RWPE1 (cell line): ENCODE measurements around the gene OR10S1.
"Not testable (repeated sequence)": the region's sequence is repeated elsewhere in the genome, so short reads cannot be mapped to it uniquely, and the experiment has no call there.

ENCODE experiments used
- CTCF ChIA-PET: fragments of 350-600 bp; sonication (Branson Sonifier 250); formaldehyde crosslinking; extraction: SDS; loops from one replicate; lab custom pipeline; 2021; lab: Yijun Ruan, JAX
- POLR2A ChIA-PET: fragments of 400-600 bp; formaldehyde crosslinking; extraction: SDS; loops from one replicate; lab custom pipeline; 2020; ENCODE audit warnings: antibody characterized with exemption; ENCODE audit not compliant: low non-redundant PET; lab: Yijun Ruan, JAX
- DNase-seq: peaks from one replicate; pipeline ENCODE4 v3.0.0; 2012; ENCODE audit warnings: low spot score
- H3K27ac ChIP-seq: fragments of 450-650 bp; 2 replicates; pipeline ENCODE4 v1.5.1; 2017
- TF ChIP-seq, protein P1 (sequence below): fragments of 450-650 bp; conservative IDR thresholded peaks from 2 replicates; pipeline ENCODE4 v1.5.1; 2017; ENCODE audit warnings: low read depth, mild to moderate bottlenecking

Gene OR10S1, protein sequence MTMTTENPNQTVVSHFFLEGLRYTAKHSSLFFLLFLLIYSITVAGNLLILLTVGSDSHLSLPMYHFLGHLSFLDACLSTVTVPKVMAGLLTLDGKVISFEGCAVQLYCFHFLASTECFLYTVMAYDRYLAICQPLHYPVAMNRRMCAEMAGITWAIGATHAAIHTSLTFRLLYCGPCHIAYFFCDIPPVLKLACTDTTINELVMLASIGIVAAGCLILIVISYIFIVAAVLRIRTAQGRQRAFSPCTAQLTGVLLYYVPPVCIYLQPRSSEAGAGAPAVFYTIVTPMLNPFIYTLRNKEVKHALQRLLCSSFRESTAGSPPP

DNA sequence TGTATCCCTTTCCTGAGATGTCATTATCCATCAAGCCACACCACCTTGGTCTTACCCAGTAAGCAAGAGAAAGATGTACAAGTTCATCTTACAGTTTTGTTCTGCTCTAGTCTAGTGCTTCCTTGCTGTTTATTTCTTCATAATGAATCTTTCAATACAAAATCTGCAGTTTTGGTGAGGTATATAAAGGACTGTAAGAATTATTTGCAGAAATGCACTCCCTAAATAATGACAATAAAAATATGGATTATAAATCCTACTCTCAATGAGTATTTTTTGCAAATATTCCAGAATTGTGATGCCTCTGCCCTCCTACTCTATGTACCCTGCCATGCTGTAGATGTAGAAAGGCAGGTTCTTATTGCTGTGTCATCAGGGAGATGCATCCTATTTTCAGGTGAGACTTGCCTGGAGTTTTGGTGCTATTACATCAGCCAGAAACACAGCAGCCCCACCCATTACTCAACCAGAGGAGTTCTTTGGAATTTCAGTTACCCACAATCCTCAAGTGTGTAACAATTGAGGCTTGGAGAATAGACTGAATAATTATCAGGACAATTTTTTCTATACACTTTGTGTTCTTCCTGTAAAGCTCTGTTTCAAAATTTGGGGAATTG, at the start of gene OR10S1:
Gene OR10S1 (minus strand): TSS at position 51 of the 617 bp plus-strand sequence. CDS start 117 bp downstream, outside the sequence.
- CTCF ChIA-PET: no interaction called here
- TF ChIP-seq, protein P1, sequence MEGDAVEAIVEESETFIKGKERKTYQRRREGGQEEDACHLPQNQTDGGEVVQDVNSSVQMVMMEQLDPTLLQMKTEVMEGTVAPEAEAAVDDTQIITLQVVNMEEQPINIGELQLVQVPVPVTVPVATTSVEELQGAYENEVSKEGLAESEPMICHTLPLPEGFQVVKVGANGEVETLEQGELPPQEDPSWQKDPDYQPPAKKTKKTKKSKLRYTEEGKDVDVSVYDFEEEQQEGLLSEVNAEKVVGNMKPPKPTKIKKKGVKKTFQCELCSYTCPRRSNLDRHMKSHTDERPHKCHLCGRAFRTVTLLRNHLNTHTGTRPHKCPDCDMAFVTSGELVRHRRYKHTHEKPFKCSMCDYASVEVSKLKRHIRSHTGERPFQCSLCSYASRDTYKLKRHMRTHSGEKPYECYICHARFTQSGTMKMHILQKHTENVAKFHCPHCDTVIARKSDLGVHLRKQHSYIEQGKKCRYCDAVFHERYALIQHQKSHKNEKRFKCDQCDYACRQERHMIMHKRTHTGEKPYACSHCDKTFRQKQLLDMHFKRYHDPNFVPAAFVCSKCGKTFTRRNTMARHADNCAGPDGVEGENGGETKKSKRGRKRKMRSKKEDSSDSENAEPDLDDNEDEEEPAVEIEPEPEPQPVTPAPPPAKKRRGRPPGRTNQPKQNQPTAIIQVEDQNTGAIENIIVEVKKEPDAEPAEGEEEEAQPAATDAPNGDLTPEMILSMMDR: no peak
- DNase-seq: peak; percentile 57
- POLR2A ChIA-PET: no interaction called here
- peak within 1 kb of the TSS; percentile 36 for H3K27ac ChIP-seq

DNA sequence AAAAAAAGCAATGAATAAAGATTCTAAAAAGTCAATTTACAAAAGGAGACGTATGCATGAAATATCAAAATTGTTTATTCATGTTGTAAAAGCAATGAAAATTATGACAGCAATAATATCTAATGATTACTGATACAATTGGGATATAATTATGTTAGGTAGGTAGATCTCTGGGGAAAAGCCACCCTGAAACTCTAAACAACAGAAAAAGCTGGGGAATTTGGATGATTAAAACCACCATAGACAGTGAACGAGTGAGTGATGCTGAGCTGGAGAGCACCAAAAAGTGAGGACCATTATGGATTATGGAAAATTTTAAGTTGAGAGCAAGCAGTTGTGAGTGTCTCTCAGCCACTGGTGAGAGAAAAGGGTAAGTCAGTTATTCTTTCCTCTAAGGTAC, 48.9 kb upstream of the OR10S1 start, which contains the start of gene OR10G8:
Gene OR10G8 (plus strand): TSS at position 301 of the 400 bp plus-strand sequence. CDS start 2,825 bp downstream, outside the sequence.
- TF ChIP-seq, protein P1: no peak
- H3K27ac ChIP-seq: no peak within 1 kb of the TSS
- no peak for DNase-seq
- CTCF ChIA-PET: no interaction called here
- POLR2A ChIA-PET: no interaction called here

DNA sequence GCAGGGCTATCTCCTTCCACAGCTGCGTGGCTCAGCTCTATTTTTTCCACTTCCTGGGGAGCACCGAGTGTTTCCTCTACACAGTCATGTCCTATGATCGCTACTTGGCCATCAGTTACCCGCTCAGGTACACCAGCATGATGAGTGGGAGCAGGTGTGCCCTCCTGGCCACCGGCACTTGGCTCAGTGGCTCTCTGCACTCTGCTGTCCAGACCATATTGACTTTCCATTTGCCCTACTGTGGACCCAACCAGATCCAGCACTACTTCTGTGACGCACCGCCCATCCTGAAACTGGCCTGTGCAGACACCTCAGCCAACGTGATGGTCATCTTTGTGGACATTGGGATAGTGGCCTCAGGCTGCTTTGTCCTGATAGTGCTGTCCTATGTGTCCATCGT, 38.3 kb upstream of the OR10S1 start:
- POLR2A ChIA-PET, H3K27ac ChIP-seq, DNase-seq, CTCF ChIA-PET: not testable (repeated sequence)

DNA sequence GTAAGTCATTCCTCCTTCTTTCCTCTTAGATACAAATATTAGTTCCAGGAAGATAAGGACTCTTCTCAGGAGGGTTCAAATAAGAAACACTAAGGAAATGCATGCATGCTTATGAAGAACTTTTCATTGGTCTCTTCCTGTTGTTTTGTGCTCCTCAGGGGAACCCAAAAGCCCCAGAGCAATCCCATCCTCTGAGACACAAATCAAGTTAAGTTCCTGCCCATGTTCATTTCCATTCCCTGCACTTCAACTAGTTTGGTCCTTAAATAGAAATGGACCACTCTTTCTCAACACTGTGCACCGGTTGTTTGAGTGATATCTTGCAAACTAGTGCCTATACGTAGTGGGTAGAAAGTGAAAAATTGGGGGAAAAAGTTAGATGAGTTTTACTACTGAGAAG, 35.1 kb upstream of the OR10S1 start, which contains the start of gene OR10G4:
Gene OR10G4 (plus strand): TSS at position 301 of the 400 bp plus-strand sequence. CDS start 2,578 bp downstream, outside the sequence.
- no peak for DNase-seq
- CTCF ChIA-PET: no interaction called here
- POLR2A ChIA-PET: no interaction called here
- H3K27ac ChIP-seq: no peak within 1 kb of the TSS
- TF ChIP-seq, protein P1: no peak

DNA sequence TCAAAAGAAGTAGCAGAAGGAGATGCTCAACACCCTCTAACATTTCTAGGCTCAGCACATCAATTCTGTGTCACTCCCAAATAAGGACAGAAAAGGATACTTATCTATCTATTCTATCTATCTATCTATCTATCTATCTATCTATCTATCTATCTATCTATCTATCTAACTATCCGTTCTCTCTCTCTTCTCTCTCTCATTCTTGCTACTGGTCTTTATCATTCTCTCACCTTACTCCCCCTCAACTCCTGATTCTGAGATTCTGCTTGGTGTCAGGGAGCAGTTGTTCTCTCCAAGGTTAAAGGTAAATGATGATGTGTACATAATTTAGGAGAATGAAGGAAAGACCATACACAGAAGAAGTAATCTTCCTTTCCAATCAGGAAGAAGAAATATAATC, 17.5 kb upstream of the OR10S1 start, which contains the start of gene OR10G6:
Gene OR10G6 (minus strand): TSS at position 43 of the 400 bp plus-strand sequence. CDS start 0 bp downstream, at position 43.
- DNase-seq: no peak
- CTCF ChIA-PET: no interaction called here
- POLR2A ChIA-PET: no interaction called here
- no peak within 1 kb of the TSS for H3K27ac ChIP-seq
- TF ChIP-seq, protein P1: no peak

DNA sequence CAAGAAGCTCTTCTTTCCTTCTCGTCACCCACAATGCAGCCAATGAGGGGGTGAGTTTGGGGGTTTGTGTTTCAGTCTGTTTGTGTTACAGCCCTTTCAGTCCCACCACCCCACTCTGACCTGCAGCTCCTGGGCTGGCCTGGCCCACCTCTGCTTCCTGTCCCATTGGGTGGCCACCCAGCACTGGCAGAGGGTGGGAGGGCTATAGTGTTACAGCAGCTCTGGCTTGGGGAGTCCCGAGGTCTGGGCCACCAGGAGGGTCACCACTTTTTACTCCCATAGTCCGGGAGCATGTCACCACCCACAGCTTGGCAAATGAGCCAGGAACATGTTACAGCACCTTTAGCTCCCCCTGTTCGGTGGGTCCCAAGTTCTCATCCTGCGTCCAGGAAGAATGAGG, 1.7 kb upstream of the OR10S1 start:
- TF ChIP-seq, protein P1: no peak
- no peak overlapping the region for H3K27ac ChIP-seq
- ChIA-PET CTCF (interaction anchor here (0.6 kb wide), 1 partner anchor 45 kb away, joined by 3 read pairs; no protein-coding TSS in a partner anchor), POLR2A (no interaction called here)
- no peak for DNase-seq
